Immature natural killer cell (primary cell): ENCODE data around the gene SNIP1. TPM values are rescaled to one million over a fixed set of nuclear protein-coding genes. Genes with fewer than 3 reads are reported as not detected.
"Not testable (repeated sequence)": the region's sequence is repeated elsewhere in the genome, so short reads cannot be mapped to it uniquely, and the experiment has no call there.

ENCODE experiments used
- DNase-seq, 3 donors: peaks; one replicate each; pipeline ENCODE4 v3.0.0; 2022; ENCODE audit warnings: mixed read lengths in 1 of 3
- H3K27ac Mint-ChIP-seq, 6 donors: one replicate each; pipeline ENCODE4 v1.8.0; 2020; ENCODE audit warnings: mixed read lengths in 6 of 6, mild to moderate bottlenecking in 5 of 6, inconsistent platforms in 4 of 6, moderate library complexity in 3 of 6
- H3K27me3 Mint-ChIP-seq, 3 donors: one replicate each; pipeline ENCODE4 v1.8.0; 2020 to 2021; ENCODE audit warnings: low read depth in 3 of 3, mild to moderate bottlenecking in 3 of 3, mixed read lengths in 3 of 3, moderate library complexity in 3 of 3, inconsistent platforms in 1 of 3
- H3K36me3 Mint-ChIP-seq, 3 donors: one replicate each; pipeline ENCODE4 v1.8.0; 2020; ENCODE audit warnings: mixed read lengths in 3 of 3, inconsistent platforms in 2 of 3, mild to moderate bottlenecking in 2 of 3
- H3K4me1 Mint-ChIP-seq, 2 donors: one replicate each; pipeline ENCODE4 v1.8.0; 2020; ENCODE audit warnings: inconsistent platforms in 2 of 2, mild to moderate bottlenecking in 2 of 2, mixed read lengths in 2 of 2, moderate library complexity in 1 of 2
- H3K4me3 Mint-ChIP-seq, 5 donors: one replicate each; pipeline ENCODE4 v1.8.0; 2020; ENCODE audit warnings: mild to moderate bottlenecking in 5 of 5, mixed read lengths in 5 of 5, inconsistent platforms in 3 of 5, moderate library complexity in 3 of 5
- H3K9me3 Mint-ChIP-seq, 6 donors: one replicate each; pipeline ENCODE4 v1.8.0; 2020; ENCODE audit warnings: mild to moderate bottlenecking in 6 of 6, mixed read lengths in 6 of 6, inconsistent platforms in 4 of 6, moderate library complexity in 3 of 6
- polyA plus RNA-seq, 3 donors: library from polyadenylated mRNA; unstranded; fragments of 300-500 nt; fragmentation: Illumina TruSeq; gene quantifications; one replicate each; pipeline ENCODE4 v1.2.3, GENCODE V29; 2021

Gene SNIP1
- polyA plus RNA-seq, 3 donors from 2014 or later = 2.1 to 10.8 (median 3.2) TPM

DNA sequence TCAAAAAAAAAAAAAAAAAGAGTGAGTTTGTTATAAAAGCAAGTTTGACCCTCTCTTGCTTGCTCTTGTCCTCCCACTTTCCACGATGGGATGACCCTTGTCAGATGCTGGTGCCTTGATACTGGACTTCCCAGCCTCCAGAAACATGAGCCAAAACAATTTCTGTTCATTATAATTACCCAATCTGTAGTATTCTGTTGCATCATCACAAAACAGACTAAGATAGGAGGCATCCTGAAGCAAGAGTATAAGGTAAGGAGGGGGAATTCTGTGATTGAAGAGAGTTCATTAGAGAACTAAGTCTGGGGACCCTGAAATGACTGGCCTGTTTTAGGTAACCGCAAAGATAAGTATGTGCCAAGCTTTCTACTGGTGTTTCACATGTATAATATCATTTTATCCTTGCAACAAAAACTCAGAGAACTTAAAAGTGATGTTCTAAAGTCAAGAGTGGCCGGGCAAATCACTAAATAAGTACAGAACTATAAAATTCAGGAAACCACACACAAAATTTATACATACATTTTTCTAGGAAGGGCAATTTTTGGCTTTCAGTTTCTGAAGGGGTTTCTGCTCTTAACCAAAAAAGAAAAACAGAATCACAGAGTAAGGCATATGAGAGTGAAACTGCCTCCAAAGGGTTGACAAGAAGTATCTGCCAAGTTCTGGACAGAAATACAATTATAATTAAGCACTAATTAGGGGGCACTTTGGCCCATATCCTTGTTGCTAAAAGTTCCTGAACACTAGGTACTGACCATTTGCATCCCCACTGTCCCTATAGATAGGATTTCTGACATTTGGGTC is 16.6 kb upstream of the SNIP1 start:
- Mint-ChIP-seq H3K36me3 (peaks cover 42 to 84% (median 67%) of the 10 kb centered on the region in 3 donors), H3K27ac (peak overlapping the region in 1 of 6 donors; percentile 13), H3K9me3 (no peaks in the 10 kb centered on the region), H3K4me1 (no peaks in the 10 kb centered on the region), H3K4me3 (no peak overlapping the region), H3K27me3 (no peaks in the 10 kb centered on the region)
- no peak for DNase-seq

DNA sequence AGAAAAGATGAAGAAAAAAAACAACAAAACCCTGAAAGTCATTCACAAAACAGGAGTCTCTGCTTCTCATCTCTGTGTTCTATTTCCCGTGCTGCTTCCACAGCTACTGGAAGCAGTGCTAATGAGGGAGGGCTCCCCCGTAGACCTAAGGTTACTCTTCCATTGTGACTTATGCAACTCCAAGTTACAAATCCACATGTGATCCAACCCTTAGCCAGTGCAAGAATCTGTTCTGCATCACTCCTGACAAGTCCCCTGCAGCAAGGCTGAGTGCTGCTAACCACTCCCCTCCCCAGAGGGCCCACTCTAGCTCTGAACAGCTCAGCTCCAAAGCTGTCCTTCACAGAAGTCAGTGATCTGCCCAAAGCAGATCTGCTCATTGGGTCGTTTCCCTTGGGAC is 12.9 kb upstream of the SNIP1 start:
- Mint-ChIP-seq H3K27ac (no peak overlapping the region), H3K4me3 (no peak overlapping the region), H3K4me1 (no peaks in the 10 kb centered on the region), H3K36me3 (peaks cover 24 to 64% (median 42%) of the 10 kb centered on the region in 3 donors), H3K27me3 (peaks cover 0 to 3% (median 0%) of the 10 kb centered on the region in 3 donors), H3K9me3 (no peaks in the 10 kb centered on the region)
- DNase-seq = no peak

DNA sequence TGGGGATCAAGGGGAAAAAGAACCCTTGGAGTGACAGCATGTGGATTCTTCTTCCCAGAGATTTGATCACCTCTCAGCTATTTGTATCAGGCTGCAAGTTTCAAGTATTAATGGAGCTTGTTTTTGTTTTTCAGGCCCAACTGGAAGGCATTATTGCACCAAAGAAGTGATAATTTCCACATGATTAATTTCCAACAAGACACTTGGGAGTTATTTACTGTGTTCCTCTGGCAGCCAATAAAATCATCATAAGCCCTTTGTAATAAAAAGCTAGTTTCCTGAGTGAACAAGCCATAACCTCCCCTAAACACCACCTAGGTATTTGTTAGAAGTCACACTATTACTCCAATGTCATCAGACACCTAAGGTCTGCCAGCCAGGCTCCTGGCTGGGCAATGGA is 10.8 kb upstream of the SNIP1 start:
- H3K9me3 Mint-ChIP-seq = no peaks in the 10 kb centered on the region
- H3K36me3 Mint-ChIP-seq = peaks cover 18 to 47% (median 31%) of the 10 kb centered on the region in 3 donors
- no peak overlapping the region for H3K4me3 Mint-ChIP-seq
- DNase-seq = no peak
- no peak overlapping the region for H3K27ac Mint-ChIP-seq
- no peaks in the 10 kb centered on the region for H3K4me1 Mint-ChIP-seq
- peaks cover 0 to 3% (median 0%) of the 10 kb centered on the region in 3 donors for H3K27me3 Mint-ChIP-seq

DNA sequence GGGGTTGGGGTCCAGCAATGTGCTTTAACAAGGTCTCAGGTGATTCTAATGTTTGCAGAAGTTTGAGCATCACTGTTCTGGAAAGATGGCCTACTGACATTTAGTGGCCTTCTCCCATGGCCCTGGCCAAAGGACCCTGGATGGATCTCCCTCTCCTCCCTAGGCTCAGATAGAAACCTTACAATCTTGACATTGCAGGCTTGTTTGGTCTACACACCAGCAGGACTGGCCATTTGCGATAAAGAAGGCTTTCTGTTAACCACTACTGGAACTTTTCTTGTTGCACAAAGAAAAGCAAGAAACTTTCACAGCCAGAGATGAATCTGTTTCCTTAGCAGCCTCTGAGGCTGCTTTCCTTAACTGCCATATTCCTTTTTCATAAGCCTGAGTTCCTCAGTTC is 8.9 kb upstream of the SNIP1 start:
- Mint-ChIP-seq H3K4me3 (no peak overlapping the region), H3K4me1 (no peaks in the 10 kb centered on the region), H3K27ac (peak overlapping the region in 1 of 6 donors; percentile 2), H3K36me3 (peaks cover 6 to 30% (median 16%) of the 10 kb centered on the region in 3 donors), H3K9me3 (no peaks in the 10 kb centered on the region), H3K27me3 (peaks cover 0 to 4% (median 3%) of the 10 kb centered on the region in 3 donors)
- DNase-seq = no peak

DNA sequence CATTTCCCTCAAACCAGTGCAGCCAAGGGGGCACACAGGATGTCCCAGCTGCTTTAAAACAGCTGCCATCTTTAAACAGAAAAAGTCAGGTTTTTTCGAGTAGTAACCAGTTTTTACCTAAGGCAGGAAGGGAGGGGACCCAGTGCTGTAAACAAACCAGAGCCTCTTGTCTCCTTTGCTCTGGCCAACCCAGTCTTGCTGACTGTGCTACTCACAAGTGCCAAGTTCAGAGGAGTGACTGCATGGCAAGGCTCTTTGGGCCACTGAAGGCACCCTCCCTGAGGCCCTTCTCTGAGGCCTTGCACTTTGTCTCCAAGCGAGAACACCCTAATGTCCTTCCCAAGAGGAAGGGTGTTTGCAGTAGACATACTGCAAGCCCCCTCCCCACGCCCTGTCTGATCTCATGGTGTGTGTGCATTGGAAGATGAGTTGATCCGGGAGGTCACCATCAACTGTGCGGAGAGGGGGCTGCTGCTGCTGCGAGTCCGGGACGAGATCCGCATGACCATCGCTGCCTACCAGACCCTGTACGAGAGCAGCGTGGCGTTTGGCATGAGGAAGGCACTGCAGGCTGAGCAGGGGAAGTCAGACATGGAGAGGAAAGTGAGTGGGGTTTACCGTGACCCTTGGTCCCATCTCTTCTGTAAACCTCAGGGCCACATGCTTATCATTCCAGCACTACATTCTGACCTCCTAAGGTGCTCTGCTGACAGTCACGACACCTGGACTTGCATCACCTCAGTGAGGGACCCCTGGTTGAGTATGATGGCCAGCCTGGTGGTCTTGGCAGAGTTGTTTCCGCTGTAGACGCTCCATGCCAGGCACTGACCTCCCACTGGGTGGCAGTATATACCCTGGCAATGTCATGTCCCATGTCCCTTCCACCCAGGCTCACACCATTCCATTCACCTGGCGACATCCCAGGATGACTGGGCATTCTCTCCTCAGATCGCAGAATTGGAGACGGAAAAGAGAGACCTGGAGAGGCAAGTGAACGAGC is 7.3 kb upstream of the SNIP1 start:
- DNase-seq = no peak

DNA sequence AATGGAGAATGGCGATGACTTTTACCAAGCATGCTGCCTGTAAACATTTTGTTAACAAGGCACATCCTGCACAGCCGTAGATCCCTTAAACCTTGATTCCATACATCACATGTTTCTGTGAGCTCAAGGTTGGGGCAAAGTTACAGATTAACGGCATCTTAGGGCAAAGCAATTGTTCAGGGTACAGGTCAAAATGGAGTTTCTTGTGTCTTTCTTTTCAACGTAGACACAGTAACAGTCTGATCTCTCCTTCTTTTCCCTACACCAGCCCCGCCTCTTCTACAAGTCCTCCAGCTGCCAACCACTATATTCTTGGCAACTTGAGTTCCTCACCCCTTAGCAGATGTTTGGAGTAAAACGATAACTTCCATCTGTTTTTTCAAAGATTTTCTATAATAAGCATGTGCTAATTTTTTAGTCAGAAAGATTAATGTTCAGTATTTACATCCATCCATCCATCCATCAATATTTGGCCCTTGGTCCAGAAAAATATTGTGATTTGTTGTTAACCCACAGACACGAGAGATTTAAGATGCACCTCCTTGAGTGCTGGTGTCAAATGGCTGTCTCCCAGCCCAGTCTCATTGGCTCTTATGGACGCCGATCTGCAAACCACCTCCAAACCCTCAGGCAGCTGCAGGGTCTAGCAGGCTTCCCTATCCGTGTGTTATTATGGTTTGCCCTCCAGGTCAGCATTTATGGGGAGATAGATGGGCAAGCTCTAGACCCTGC is 6.5 kb upstream of the SNIP1 start:
- H3K36me3 Mint-ChIP-seq = peaks cover 0 to 9% (median 0%) of the 10 kb centered on the region in 3 donors
- no peak overlapping the region for H3K27ac Mint-ChIP-seq
- no peak for DNase-seq
- no peaks in the 10 kb centered on the region for H3K9me3 Mint-ChIP-seq
- H3K27me3 Mint-ChIP-seq = peaks cover under 1 to 5% (median 4%) of the 10 kb centered on the region in 3 donors
- H3K4me3 Mint-ChIP-seq = no peak overlapping the region
- no peaks in the 10 kb centered on the region for H3K4me1 Mint-ChIP-seq

More for the DNA sequence above, 7.3 kb upstream of the SNIP1 start:
- Mint-ChIP-seq H3K4me3 (no peak overlapping the region), H3K9me3 (no peaks in the 10 kb centered on the region), H3K36me3 (peaks cover under 1 to 16% (median 3%) of the 10 kb centered on the region in 3 donors), H3K4me1 (no peaks in the 10 kb centered on the region), H3K27ac (peak overlapping the region in 1 of 6 donors; percentile 35), H3K27me3 (peaks cover 0 to 5% (median 4%) of the 10 kb centered on the region in 3 donors)

DNA sequence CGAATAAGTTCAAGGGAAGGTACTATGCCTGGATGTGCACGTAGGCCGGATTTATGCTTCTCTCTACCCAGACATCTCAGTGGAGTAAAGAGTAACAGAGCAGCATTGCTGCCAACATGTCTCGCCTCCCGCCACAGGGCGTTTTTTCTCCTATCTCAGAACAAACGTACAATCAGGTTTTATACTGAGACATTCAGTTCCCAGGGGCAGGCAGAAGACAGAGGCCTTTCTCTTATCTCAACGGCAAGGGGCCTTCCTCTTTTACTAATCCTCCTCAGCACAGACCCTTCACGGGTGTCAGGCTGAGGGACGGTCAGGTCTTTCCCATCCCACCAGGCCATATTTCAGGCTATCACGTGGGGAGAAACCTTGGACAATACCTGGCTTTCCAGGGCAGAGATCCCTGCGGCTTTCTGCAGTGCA is 5.9 kb upstream of the SNIP1 start:
- H3K9me3 Mint-ChIP-seq, H3K36me3 Mint-ChIP-seq, H3K27me3 Mint-ChIP-seq, H3K4me3 Mint-ChIP-seq, H3K4me1 Mint-ChIP-seq, DNase-seq: not testable (repeated sequence)
- peak overlapping the region in 1 of 6 donors; percentile 25 for H3K27ac Mint-ChIP-seq

DNA sequence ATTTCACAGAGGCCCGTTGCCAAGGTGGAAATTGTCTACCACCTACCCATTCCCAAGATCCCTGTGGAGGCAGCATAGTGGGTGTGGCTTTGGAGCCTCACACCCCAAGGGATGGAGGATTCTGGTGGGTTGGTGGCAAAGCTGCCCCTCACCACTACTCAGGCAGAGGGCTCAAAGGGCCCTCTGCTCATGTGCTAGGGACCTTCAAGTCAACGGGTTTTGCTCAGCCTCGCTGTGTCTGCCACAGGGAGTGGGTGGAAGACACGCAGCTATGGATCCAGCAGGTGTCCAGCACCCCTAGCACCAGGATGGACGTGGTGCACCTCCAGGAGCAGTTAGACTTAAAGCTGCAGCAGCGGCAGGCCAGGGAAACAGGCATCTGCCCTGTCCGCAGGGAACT is 5.0 kb upstream of the SNIP1 start:
- DNase-seq = no peak
- Mint-ChIP-seq H3K27me3 (peaks cover 2 to 9% (median 4%) of the 10 kb centered on the region in 3 donors), H3K27ac (no peak overlapping the region), H3K9me3 (no peaks in the 10 kb centered on the region), H3K4me3 (no peak overlapping the region), H3K36me3 (no peaks in the 10 kb centered on the region), H3K4me1 (peaks cover 4% of the 10 kb centered on the region in 2 donors)

DNA sequence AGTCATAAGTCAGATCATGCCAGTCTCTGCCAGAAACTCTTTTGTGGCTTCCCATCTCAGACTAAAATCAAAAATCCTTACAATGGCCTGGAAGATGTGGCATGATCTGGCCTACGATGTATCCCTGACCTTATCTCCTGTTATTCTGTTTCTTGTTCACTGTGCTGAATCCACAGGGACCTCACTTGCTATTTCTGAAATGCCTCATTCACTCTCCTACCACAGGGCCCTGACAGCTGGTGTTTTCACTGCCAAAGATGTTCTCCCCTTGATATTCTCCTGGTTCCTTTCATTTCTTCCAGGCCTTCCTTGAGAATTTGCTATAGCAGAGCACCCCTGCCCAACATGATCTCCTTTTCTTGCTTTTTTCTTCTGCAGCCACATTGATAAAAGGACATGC is 4.3 kb upstream of the SNIP1 start:
- Mint-ChIP-seq H3K9me3 (no peaks in the 10 kb centered on the region), H3K27ac (peak overlapping the region in 1 of 6 donors; percentile 0), H3K27me3 (peaks cover 4 to 9% (median 5%) of the 10 kb centered on the region in 3 donors), H3K36me3 (no peaks in the 10 kb centered on the region), H3K4me3 (no peak overlapping the region), H3K4me1 (peaks cover 9 to 11% of the 10 kb centered on the region in 2 donors)
- DNase-seq = no peak

DNA sequence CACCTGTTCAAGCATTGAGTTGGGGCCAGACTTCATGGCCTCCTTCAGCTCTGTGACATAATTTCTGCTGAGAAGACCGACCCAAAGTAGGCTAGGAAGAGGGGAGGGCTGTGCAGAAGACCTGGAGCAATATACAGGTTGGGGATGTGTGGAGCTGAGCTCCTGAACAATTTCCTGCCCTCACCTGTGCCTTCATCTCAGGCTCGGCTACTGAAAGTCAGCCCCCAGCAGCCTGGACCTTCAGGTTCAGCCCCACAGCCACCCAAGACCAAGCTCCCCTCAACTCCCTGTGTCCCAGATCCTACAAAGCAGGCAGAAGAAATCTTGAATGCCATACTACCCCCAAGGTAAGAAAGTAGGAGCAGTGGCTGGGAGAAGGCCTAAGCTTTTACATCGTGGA is 3.3 kb upstream of the SNIP1 start:
- Mint-ChIP-seq H3K27me3 (peaks cover 5 to 9% (median 9%) of the 10 kb centered on the region in 3 donors), H3K4me1 (peaks cover 18 to 21% of the 10 kb centered on the region in 2 donors), H3K9me3 (no peaks in the 10 kb centered on the region), H3K4me3 (no peak overlapping the region), H3K36me3 (peaks cover 0 to 3% (median 0%) of the 10 kb centered on the region in 3 donors), H3K27ac (peak overlapping the region in 1 of 6 donors; percentile 41)
- DNase-seq = no peak

DNA sequence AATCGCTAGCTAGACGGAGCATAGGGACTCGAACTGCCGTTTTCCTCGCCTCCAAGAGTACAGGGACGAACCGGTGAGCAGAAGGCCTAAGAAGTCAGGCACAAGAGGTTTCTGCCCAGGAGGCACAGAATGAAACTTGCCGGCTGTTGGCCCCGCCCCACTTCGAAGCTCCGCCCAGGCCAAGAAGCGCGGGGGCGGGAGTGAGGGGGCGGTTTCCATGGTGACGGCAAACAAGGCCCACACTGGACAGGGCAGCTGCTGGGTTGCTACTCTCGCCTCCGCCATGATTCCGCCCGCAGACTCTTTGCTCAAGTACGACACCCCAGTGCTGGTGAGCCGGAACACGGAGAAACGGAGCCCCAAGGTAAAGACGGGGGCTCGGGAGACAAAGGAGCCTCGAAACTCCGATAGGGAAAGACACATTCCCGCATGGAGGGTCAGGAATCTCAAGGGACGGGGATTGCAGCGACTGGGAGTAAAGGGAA is 2.7 kb upstream of the SNIP1 start, which contains the start of gene DNALI1:
TSS of gene DNALI1 (plus strand) at position 229 of the 485 bp plus-strand sequence. CDS start at position 284, 55 bp downstream.
- no peaks in the 10 kb centered on the region for H3K9me3 Mint-ChIP-seq
- H3K4me1 Mint-ChIP-seq = peaks cover 24 to 27% of the 10 kb centered on the region in 2 donors
- H3K36me3 Mint-ChIP-seq = peaks cover 0 to 3% (median 0%) of the 10 kb centered on the region in 3 donors
- peak in 2 of 3 donors; percentile 7 to 22 for DNase-seq
- peak within 1 kb of the TSS in 1 of 6 donors; percentile 41 for H3K27ac Mint-ChIP-seq
- H3K4me3 Mint-ChIP-seq = peak within 1 kb of the TSS in 1 of 5 donors; percentile 29
- peaks cover 5 to 9% (median 9%) of the 10 kb centered on the region in 3 donors for H3K27me3 Mint-ChIP-seq

DNA sequence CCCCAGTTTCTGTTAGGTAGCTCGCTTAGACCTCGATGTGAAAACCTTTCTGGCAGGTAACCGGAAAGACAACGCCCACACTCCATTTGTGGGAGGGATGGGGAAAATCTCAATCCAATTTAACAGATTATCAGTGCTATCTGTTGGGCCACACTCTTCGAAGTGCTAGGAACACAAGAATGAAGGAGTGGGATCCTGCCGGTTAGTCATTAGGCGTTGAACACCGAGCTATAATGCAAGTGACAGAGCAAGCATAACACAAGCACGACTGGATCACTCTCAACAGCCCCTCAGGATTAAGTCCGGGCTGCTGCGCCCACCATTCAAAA is 531 bp downstream of the SNIP1 start:
- no peaks in the 10 kb centered on the region for H3K9me3 Mint-ChIP-seq
- peaks cover 5 to 9% (median 8%) of the 10 kb centered on the region in 3 donors for H3K27me3 Mint-ChIP-seq
- peak overlapping the region; percentile 94 to 100 (median 98) for H3K27ac Mint-ChIP-seq
- no peak for DNase-seq
- peaks cover 6 to 10% (median 7%) of the 10 kb centered on the region in 3 donors for H3K36me3 Mint-ChIP-seq
- H3K4me3 Mint-ChIP-seq = peak overlapping the region; percentile 97 to 100 (median 99)
- H3K4me1 Mint-ChIP-seq = peaks cover 37 to 51% of the 10 kb centered on the region in 2 donors

DNA sequence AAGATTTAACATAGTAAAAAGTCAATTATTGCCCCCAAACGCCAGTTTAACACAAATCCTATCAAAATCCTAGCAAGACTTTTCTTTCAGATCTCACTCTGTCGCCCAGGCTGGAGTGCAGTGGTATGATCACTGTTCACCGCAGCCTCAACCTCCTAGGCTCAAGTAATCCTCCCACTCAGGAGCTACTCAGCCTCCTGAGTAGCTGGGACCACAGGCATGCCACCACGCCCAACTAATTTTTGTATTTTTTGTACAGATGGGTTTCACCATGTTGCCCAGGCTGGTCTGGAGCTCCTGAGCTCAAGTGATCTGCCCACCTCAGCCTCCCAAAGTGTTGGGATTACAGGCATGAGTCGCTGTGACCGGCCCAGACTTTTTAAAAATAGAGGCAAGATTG is 4.8 kb downstream of the SNIP1 start:
- Mint-ChIP-seq H3K27me3 (peaks cover 3 to 8% (median 6%) of the 10 kb centered on the region in 3 donors), H3K27ac (peak overlapping the region in 4 of 6 donors; percentile 10 to 69 (median 38)), H3K4me3 (no peak overlapping the region), H3K4me1 (peaks cover 37 to 65% of the 10 kb centered on the region in 2 donors), H3K9me3 (no peaks in the 10 kb centered on the region), H3K36me3 (peaks cover 20 to 27% (median 25%) of the 10 kb centered on the region in 3 donors)
- no peak for DNase-seq
